M059J (cell line): Measurements from ENCODE around the gene RCE1. TPM values are rescaled to one million over a fixed set of nuclear protein-coding genes. Genes with fewer than 3 reads are reported as not detected.

ENCODE experiments used
- DNase-seq: peaks from one replicate; pipeline ENCODE4 v3.0.0-alpha.2; 2012; ENCODE audit warnings: low read depth
- total RNA-seq: library from RNA; depleted of rRNA; stranded (reverse); fragments of >200 nt; shearing (Covaris generic); gene quantifications from 2 replicates; pipeline ENCODE4 v1.2.3, GENCODE V29; 2014

The RCE1 gene
- total RNA-seq, 1 experiment from 2014 or later, result 32.3 TPM

DNA sequence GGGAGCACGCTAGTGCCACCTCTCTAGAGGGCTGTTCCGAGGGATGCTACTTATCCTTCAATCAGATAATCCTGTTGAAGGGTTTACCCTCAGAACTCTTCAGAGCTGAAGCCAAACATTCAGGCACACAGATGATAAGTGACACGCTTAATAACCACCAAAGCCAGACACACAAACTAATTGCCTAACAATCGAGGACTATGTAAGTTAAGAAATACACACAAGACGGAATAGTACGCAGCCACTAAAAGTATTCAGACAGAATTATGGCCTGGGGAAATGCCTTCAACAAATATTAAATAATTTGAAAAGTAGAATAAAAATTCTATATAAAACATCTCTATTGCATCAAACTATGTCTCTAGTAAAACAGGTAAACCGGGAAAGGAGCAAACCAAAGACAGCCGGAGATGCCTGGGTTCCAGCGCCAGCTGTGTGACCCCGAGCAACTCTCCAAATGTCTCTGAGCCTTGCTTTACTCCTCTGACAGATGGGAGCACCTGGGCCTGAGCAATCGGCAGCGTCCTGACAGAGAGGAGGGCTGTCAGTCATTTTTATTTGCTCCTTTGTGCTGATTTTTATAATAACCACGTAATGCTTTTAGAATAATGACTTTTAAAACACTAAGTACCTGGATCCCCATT, 25.0 kb downstream of the RCE1 start:
- DNase-seq, result no peak

DNA sequence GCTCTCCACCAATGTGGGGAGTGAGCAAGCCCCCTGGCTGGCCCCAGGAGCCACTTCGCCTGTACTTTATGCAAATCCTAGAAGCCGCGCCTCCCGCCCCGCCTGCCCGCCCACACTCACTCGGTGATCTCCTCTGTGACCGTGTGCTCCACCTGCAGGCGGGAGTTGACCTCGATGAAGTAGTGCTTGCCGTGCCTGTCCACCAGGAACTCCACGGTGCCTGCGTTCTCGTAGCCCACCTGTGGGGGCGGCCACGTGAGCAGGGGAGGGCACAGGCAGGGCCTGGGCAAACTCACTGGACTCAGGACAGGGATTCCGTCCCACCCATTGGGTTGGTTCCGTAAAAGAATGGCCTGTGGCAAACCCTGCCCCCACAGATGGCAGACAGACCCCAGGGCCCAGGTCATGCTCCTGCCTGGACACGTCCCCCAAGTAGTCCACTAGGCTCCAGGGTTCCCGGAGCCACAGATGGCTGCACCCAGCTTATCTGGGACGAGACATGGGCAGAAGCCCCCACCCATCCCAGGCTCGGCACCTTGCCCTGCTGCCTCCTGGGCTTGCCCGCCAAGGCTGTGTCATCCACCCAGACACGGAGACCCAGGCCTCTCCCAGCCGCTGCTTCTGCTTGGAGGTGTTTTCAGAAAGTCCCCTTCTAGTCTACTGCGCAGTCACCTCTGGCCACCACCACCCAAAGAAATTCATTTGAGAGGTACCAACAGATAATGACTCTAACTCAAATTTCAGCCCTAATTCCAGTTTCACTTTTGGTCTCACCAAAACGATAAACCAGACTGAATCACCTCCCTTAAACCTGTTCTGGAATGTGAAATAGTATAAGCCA, 25.7 kb downstream of the RCE1 start:
- DNase-seq, result no peak

DNA sequence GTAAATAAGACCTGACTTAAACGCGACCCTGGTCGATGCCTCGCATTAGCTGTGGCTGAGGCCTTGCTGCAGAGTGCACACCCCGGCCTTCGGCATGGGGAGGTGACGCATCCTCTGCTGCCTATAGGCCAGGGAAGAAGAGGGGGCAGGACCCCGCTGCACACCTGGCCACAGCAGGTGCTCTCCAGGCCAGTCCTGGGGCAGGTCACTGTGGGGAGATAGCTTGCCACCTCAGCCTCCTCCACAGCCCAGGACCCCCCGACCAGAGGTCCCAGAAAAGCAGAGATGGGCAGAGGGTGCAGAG, 26.3 kb downstream of the RCE1 start:
- DNase-seq, result no peak

DNA sequence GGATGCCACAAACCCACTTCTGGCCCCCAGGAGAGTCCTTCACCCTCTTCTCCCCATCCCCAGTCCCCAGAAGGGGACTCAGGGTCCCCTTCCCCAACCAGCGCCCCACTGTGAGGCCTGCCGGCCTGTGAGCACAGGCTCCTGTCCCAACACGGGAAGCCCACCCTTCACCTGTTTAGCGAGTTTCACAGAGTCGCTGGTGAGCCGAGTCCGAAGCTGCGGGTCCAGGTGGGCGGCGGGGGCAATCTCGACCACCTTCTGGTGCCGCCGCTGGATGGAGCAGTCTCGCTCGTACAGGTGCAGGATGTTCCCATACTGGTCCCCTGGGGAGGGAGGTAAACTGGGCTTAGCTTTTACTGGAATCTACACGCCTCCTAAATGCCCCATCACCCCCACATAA, 26.9 kb downstream of the RCE1 start:
- DNase-seq, result no peak

DNA sequence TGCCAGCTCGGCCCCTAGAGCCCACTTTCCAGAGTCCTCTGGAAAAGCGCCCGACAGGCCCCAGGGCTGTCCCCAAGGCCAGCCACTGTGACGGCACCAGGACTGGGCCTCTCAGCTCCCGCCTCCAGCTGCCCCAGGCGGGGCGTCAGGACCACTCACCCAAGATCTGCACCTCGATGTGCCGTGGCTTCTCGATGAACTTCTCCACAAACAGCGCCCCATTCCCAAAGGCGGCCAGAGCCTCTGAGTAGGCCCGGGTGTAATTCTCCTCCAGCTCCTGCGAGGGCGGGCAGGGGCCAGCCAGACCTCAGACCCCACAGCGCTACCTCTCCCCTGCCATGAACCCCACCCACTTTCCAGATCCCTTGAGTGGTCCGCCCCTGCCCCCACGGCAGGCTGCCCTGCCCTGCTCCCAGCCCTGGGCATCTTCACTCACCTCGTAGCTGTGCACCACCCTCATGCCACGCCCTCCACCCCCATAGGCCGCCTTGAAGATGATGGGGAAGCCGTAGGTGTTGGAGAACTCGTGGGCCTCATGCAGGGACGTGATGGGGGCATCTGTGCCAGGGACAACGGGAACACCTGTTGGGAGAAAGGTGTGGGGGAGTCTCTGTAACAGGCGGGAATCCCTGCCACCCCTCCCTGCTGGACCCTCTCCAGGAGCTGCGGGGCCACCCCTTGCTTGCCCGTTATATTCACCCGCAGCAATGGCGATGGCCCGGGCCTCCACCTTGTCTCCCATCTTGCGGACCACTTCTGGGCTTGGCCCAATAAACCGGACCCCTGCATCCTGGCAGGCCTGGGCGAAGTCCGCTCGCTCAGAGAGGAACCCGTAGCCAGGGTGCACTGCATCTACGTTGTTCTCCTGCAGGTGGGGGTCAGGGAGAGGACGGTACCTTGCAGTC, 27.6 kb downstream of the RCE1 start:
- DNase-seq, result no peak

DNA sequence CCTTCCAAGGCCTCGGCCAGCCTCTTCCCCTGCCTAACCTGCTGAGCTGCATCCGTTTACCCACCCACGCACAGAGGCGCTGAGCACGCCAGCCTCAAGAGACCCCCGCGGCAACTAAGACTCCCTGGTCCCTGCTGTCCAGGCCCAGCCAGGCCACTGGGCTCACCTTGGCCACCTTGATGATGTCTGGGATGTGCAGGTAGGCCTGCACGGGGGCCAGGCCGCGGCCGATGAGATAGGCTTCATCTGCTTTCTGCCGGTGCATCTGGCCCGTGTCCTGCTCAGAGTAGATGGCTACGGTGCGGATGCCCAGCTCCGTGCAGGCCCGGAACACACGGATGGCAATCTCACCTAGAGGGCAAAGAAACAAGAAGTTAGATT, 28.3 kb downstream of the RCE1 start:
- no peak for DNase-seq

- no peak for DNase-seq
Measured at GRCh38 chr11:66874232-66874631, 31.0 kb downstream of the RCE1 start.

- no peak for DNase-seq
Measured at GRCh38 chr11:66875378-66875777, 32.1 kb downstream of the RCE1 start.

DNA sequence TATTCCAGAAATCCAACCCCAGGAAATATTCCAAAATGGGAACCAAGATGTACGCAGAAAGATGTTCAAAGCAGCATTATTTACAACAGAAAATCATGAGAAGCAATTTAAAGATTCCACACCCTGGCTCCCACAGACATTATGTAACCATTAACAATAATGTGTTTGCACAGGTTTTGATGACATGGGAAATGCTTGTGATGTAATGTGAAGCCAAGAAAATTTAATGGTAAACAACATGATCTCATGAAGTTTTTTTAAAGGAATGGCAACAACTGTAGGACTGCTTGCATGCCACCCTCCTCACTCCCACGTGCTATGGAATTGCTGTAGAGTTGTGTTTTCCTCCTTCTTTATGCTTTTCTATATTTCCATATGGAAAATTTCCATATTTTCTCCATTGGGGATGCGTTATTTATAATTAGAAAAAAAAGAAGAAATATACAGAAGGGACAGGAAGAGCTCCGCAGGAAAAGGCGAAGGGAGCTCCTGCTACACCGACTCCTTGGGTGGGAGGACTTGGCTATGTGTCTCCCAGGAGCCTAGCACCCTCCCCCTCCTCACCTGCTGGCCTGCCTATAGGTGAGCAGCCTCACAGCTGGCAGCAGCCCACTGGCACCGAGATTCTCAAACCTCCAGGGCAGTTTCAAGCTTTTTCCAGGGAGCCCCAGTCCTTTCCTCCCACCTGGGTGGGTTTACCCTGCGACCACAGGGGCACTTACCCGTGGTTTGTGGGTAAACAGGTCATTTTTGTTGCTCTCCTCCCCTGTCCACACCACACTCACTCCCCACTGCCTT, 34.5 kb downstream of the RCE1 start:
- DNase-seq, result no peak

DNA sequence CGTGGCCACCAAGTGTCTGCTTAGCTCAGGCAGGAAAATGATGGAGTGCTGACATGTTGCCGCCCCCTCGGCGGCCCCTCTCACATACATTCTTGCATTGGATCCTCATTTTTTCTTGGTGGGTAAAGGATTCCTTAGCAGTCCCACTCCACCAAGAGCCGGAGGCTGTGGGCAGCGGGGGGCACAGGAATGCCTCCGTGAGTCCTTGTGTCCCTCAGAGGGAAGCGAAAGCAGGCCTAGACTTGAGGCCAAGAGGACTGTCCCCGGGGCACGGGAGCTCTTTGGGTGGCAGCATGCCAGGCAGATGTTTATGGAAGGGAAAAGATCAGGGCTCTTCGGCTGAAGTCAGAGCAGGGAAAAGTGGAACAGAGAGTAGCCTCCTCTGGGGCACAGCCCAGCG, 35.2 kb downstream of the RCE1 start:
- DNase-seq, result no peak

DNA sequence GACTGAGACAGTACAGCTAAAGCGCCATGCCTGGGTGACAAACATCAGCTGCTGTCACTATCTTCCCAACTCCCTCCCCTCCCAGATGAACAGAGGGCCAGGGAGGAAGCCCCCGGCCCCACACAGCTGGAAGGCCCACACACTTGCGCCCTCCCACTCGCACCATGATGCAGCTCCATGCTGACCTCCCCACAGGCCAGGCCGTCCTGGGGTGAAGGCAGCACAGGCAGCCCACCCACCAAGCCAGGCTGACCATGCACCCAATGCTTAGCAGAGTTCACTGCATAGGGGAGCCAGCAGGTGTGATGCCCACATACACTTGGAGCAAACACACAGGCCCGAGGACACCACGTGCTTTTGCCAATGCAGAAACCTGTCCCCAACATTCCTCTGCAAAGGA, 35.8 kb downstream of the RCE1 start:
- DNase-seq, result no peak

GRCh38 chr11:66879583-66879982, 36.3 kb downstream of the RCE1 start:
- DNase-seq, result no peak

GRCh38 chr11:66879999-66880398, 36.8 kb downstream of the RCE1 start:
- no peak for DNase-seq

GRCh38 chr11:66880496-66881450, 37.5 kb downstream of the RCE1 start:
- DNase-seq, result peak; percentile 97

- no peak for DNase-seq
Measured at GRCh38 chr11:66881451-66881835, 38.2 kb downstream of the RCE1 start.

- no peak for DNase-seq
Measured at GRCh38 chr11:66881927-66882452, 38.7 kb downstream of the RCE1 start.

DNA sequence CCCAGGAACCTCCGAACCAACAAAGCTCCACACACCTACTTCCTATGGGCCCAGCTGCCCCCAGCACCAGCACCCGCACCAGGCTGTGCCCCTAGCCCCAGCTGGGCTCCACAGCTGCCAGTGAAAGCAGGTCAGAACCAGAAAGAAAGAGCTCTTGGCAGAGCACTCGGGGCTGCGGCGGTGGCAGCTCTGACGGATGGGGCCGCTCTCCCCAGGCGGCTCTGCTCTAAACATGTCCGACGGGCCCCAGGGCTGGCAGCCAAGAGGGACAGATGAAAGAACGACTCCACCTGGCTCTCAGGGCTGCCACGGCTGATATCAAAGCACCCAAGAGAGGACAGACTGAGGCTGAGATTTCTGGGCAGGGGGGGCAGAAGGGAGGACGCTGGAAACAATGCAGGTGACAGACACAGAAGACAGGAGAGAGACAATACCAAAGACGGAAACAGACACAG, 39.3 kb downstream of the RCE1 start:
- no peak for DNase-seq

- DNase-seq, result peak; percentile 90
Measured at GRCh38 chr11:66883016-66883965, 40.0 kb downstream of the RCE1 start.

DNA sequence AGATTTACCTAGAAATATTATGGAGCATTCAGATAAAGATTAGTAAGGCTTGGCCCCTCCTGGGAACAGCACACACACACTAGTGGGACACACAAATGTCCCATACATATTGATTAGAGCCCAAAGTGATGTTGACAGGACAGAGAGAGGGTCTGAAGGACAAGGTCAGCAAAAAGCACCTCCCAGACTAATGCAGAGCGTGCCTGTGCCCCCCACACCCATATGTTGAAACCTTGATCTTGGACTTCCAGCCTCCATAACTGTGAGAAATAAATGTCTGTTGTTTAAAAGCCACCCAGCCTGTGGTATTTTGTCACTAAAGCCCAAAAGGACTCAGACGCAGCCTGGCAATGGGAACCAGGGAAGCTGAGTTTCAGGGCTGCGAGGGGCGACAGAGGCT, 41.2 kb downstream of the RCE1 start:
- DNase-seq, result no peak
